ENCODE results near the gene PIGR. TPM values are rescaled to one million over a fixed set of nuclear protein-coding genes. Genes with fewer than 3 reads are reported as not detected.

PIGR gene
- polyA plus RNA-seq, 1 donor from 2014 or later = not detected

DNA sequence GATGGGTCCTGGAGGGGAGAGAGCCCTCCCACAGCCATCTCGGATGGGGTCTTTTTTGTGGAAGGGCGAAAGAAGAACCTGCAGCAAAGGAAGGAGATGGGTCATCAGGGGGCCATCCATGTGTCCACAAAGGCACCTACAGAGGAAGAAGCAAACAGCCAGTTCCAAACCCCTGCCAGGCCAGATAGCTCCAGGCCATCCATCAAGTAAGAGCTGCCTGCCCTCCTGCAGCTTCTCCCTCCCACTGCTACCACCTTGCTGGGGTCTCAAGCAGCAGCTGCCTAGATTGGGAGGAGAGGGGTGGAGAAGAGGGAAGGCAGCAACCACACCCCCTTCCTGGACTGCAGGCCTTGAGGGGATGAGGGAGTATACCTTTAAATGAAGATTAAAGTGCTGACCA is 19.5 kb upstream of the PIGR start:
- no peak overlapping the region for H2AFZ ChIP-seq (ENCODE audit: low read depth, low read length)
- H3K4me3 ChIP-seq (ENCODE audit: low read length) = no peak overlapping the region
- H3K9ac ChIP-seq (ENCODE audit: low read length) = no peak overlapping the region
- no peaks in the 10 kb centered on the region for H4K20me1 ChIP-seq (ENCODE audit: insufficient read depth)
- TF ChIP-seq, protein P1, sequence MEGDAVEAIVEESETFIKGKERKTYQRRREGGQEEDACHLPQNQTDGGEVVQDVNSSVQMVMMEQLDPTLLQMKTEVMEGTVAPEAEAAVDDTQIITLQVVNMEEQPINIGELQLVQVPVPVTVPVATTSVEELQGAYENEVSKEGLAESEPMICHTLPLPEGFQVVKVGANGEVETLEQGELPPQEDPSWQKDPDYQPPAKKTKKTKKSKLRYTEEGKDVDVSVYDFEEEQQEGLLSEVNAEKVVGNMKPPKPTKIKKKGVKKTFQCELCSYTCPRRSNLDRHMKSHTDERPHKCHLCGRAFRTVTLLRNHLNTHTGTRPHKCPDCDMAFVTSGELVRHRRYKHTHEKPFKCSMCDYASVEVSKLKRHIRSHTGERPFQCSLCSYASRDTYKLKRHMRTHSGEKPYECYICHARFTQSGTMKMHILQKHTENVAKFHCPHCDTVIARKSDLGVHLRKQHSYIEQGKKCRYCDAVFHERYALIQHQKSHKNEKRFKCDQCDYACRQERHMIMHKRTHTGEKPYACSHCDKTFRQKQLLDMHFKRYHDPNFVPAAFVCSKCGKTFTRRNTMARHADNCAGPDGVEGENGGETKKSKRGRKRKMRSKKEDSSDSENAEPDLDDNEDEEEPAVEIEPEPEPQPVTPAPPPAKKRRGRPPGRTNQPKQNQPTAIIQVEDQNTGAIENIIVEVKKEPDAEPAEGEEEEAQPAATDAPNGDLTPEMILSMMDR (IDR thresholded peaks at IDR 0.05; ENCODE audit: poor library complexity, severe bottlenecking) = no peak
- no peak for TF ChIP-seq MXI1 (conservative IDR thresholded peaks at IDR 0.05; ENCODE audit: poor library complexity, severe bottlenecking)
- TF ChIP-seq, protein P2, sequence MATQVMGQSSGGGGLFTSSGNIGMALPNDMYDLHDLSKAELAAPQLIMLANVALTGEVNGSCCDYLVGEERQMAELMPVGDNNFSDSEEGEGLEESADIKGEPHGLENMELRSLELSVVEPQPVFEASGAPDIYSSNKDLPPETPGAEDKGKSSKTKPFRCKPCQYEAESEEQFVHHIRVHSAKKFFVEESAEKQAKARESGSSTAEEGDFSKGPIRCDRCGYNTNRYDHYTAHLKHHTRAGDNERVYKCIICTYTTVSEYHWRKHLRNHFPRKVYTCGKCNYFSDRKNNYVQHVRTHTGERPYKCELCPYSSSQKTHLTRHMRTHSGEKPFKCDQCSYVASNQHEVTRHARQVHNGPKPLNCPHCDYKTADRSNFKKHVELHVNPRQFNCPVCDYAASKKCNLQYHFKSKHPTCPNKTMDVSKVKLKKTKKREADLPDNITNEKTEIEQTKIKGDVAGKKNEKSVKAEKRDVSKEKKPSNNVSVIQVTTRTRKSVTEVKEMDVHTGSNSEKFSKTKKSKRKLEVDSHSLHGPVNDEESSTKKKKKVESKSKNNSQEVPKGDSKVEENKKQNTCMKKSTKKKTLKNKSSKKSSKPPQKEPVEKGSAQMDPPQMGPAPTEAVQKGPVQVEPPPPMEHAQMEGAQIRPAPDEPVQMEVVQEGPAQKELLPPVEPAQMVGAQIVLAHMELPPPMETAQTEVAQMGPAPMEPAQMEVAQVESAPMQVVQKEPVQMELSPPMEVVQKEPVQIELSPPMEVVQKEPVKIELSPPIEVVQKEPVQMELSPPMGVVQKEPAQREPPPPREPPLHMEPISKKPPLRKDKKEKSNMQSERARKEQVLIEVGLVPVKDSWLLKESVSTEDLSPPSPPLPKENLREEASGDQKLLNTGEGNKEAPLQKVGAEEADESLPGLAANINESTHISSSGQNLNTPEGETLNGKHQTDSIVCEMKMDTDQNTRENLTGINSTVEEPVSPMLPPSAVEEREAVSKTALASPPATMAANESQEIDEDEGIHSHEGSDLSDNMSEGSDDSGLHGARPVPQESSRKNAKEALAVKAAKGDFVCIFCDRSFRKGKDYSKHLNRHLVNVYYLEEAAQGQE (IDR thresholded peaks at IDR 0.05; ENCODE audit: borderline replicate concordance) = no peak
- TF ChIP-seq EZH2 (IDR thresholded peaks at IDR 0.05; ENCODE audit: borderline replicate concordance, insufficient read depth, low read length, poor library complexity, severe bottlenecking) = no peak
- no peak for TF ChIP-seq EP300 (conservative IDR thresholded peaks at IDR 0.05; ENCODE audit: poor library complexity, severe bottlenecking)
- H3F3A ChIP-seq (ENCODE audit: insufficient read depth, low read length, poor library complexity, severe bottlenecking) = no peaks in the 10 kb centered on the region
- H3K9me3 ChIP-seq (ENCODE audit: low read length) = no peaks in the 10 kb centered on the region
- no peaks in the 10 kb centered on the region for H3K36me3 ChIP-seq (ENCODE audit: insufficient read depth, low read length)
- no peak overlapping the region for H3K27ac ChIP-seq (ENCODE audit: low read length)
- H3K27me3 ChIP-seq (ENCODE audit: insufficient read depth, low read depth, low read length) = no peaks in the 10 kb centered on the region
- H3K9me2 ChIP-seq (ENCODE audit: insufficient read depth, low read length) = no peaks in the 10 kb centered on the region
- H3K4me2 ChIP-seq (ENCODE audit: low read length) = no peak overlapping the region
- no peaks in the 10 kb centered on the region for H3K79me2 ChIP-seq (replicated peaks; ENCODE audit: insufficient read depth, low read length)

DNA sequence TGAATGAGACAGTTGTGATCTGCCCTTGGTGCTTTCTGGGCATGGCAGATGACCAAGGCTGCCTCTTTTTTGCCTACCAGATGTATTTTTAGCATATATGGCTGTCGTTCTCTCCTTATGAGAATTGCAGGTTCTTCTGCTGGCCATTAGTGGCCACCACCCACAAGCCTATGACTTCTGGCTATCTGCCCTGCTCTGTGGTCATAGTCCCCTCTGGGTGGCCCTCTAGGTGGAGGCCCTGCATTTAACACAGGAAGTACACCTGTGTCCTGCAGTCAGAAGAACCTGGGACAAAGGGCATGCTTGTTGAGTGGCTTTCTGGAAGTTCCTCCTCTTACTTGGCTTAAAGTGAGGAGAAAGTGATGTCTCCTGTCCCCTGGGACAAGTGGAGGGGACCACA is 17.5 kb upstream of the PIGR start:
- TF ChIP-seq SMC3 (conservative IDR thresholded peaks at IDR 0.05; ENCODE audit: poor library complexity) (no peak), MXI1 (conservative IDR thresholded peaks at IDR 0.05; ENCODE audit: poor library complexity, severe bottlenecking) (no peak), RAD21 (conservative IDR thresholded peaks at IDR 0.05) (no peak), TAF1 (IDR thresholded peaks at IDR 0.05; ENCODE audit: low read depth) (no peak), POLR2AphosphoS5 (IDR thresholded peaks at IDR 0.05) (no peak), EP300 (conservative IDR thresholded peaks at IDR 0.05; ENCODE audit: poor library complexity, severe bottlenecking) (no peak), EZH2 (IDR thresholded peaks at IDR 0.05; ENCODE audit: borderline replicate concordance, insufficient read depth, low read length, poor library complexity, severe bottlenecking) (no peak)
- TF ChIP-seq, protein P1 (IDR thresholded peaks at IDR 0.05; ENCODE audit: poor library complexity, severe bottlenecking) = no peak
- TF ChIP-seq, protein P2 (IDR thresholded peaks at IDR 0.05; ENCODE audit: borderline replicate concordance) = no peak

More for the DNA sequence above, 17.5 kb upstream of the PIGR start:
- Histone ChIP-seq H4K20me1 (ENCODE audit: insufficient read depth) (no peaks in the 10 kb centered on the region), H3K4me2 (ENCODE audit: low read length) (no peak overlapping the region), H3K9me3 (ENCODE audit: low read length) (no peaks in the 10 kb centered on the region), H3K79me2 (replicated peaks; ENCODE audit: insufficient read depth, low read length) (no peaks in the 10 kb centered on the region), H3K27ac (ENCODE audit: low read length) (no peak overlapping the region), H3F3A (ENCODE audit: insufficient read depth, low read length, poor library complexity, severe bottlenecking) (no peaks in the 10 kb centered on the region), H3K36me3 (ENCODE audit: insufficient read depth, low read length) (no peaks in the 10 kb centered on the region), H3K9me2 (ENCODE audit: insufficient read depth, low read length) (no peaks in the 10 kb centered on the region), H3K4me3 (ENCODE audit: low read length) (no peak overlapping the region), H3K9ac (ENCODE audit: low read length) (no peak overlapping the region), H3K27me3 (ENCODE audit: insufficient read depth, low read depth, low read length) (no peaks in the 10 kb centered on the region), H2AFZ (ENCODE audit: low read depth, low read length) (no peak overlapping the region)

All from neural cell (in vitro differentiated cells).